Left renal cortex interstitium (tissue), 4 donors: ENCODE results near the gene USP6. TPM values are rescaled to one million over a fixed set of nuclear protein-coding genes. Genes with fewer than 3 reads are reported as not detected.

Source experiments
- polyA plus RNA-seq, 4 donors: library from polyadenylated mRNA; unstranded; fragments of 120-200 nt; gene quantifications; one replicate each; pipeline ENCODE4 v1.2.1, GENCODE V29; 2013; ENCODE audit not compliant: insufficient read length in 4 of 4

USP6 gene
- polyA plus RNA-seq, 4 donors: 2.2 to 20.1 (median 3.6) TPM

Other genes with a start within 250 kb of the USP6 start
- 1 to 10 TPM; 1.2 to 2.4 (median 1.7) TPM for gene C17orf107, start 216.5 kb upstream of the USP6 start, polyA plus RNA-seq
- gene CHRNE, start 212.9 kb upstream of the USP6 start, polyA plus RNA-seq: 1 to 10 TPM; 1.3 to 2.4 (median 1.7) TPM
- 1 to 10 TPM; 1.4 to 3.1 (median 2.4) TPM for gene GP1BA, start 183.8 kb upstream of the USP6 start, polyA plus RNA-seq
- 10 to 100 TPM; 71.0 to 94.7 (median 83.0) TPM for gene SLC25A11, start 176.0 kb upstream of the USP6 start, polyA plus RNA-seq
- 100 to 1,000 TPM; 129 to 142 (median 134) TPM for gene RNF167, start 175.8 kb upstream of the USP6 start, polyA plus RNA-seq
- gene PFN1, start 167.5 kb upstream of the USP6 start, polyA plus RNA-seq: 100 to 1,000 TPM; 336 to 541 (median 424) TPM
- 10 to 100 TPM; 17.7 to 35.0 (median 26.8) TPM for gene ENO3, start 164.9 kb upstream of the USP6 start, polyA plus RNA-seq
- gene SPAG7, start 148.2 kb upstream of the USP6 start, polyA plus RNA-seq: 100 to 1,000 TPM in 3 of 4 donors, 10 to 100 TPM in 1; 97.2 to 111 (median 106) TPM
- gene CAMTA2, start 128.4 kb upstream of the USP6 start, polyA plus RNA-seq: 10 to 100 TPM; 22.7 to 38.4 (median 27.9) TPM
- gene INCA1, start 118.5 kb upstream of the USP6 start, polyA plus RNA-seq: 1 to 10 TPM; 6.4 to 9.9 (median 8.5) TPM
- gene KIF1C, start 118.1 kb upstream of the USP6 start, polyA plus RNA-seq: 10 to 100 TPM; 77.1 to 93.7 (median 87.7) TPM
- gene SLC52A1, start 80.6 kb upstream of the USP6 start, polyA plus RNA-seq: under 1 TPM; 0.21 to 0.51 (median 0.36) TPM
- gene ZFP3, start 37.6 kb upstream of the USP6 start, polyA plus RNA-seq: 10 to 100 TPM; 11.9 to 15.7 (median 14.4) TPM
- 10 to 100 TPM; 19.1 to 53.1 (median 21.7) TPM for gene ZNF232, start 4.2 kb upstream of the USP6 start, polyA plus RNA-seq
- gene ZNF594, start 75.8 kb downstream of the USP6 start, polyA plus RNA-seq: 10 to 100 TPM; 16.6 to 28.9 (median 22.7) TPM
- gene SCIMP, start 118.8 kb downstream of the USP6 start, polyA plus RNA-seq: 1 to 10 TPM; 1.2 to 2.4 (median 1.7) TPM
- 10 to 100 TPM; 51.8 to 70.8 (median 61.8) TPM for gene RABEP1, start 166.3 kb downstream of the USP6 start, polyA plus RNA-seq